HG02678 (cell line): ENCODE results near the gene PDE4D.
"Not testable (repeated sequence)": the region's sequence is repeated elsewhere in the genome, so short reads cannot be mapped to it uniquely, and the experiment has no call there.

Experiments used
- ATAC-seq: cut with Tn5 transposase; IDR thresholded peaks from one replicate; pipeline ENCODE4 v1.9.1; 2021; ENCODE audit warnings: mild to moderate bottlenecking, moderate library complexity; ENCODE audit not compliant: unreplicated experiment

Gene PDE4D

DNA sequence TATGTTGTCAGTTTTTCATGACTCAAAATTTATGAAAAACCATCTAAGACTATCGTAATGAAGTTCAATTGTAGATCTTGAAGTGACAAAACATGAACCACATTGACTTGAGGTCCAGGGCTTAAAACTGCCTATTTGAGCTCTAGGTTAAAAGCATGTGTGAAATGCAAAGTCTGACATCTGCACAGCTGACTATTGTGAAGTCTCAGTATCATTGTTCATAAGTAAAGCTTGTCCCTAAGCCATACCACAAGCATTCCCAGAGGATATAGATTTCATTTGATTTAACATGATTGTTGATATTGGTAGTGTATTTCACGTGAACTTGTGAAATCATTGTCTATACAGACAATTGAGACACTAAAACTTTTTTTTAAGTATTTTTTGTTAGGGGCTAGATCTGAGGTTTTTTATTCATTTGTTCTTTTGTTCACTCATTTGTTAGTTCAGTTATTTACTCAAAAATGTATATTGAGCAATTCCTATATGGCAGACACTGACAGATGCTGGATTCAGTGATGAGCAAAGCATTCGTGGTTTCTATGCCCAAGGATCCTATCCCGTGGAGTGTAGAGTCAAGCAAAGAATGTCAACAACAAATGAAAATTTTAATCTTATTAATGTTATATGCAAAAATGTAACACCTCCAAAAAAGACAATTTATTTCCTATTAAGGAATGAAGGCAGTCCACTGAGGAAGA, 825.4 kb downstream of the PDE4D start:
- ATAC-seq = no peak

DNA sequence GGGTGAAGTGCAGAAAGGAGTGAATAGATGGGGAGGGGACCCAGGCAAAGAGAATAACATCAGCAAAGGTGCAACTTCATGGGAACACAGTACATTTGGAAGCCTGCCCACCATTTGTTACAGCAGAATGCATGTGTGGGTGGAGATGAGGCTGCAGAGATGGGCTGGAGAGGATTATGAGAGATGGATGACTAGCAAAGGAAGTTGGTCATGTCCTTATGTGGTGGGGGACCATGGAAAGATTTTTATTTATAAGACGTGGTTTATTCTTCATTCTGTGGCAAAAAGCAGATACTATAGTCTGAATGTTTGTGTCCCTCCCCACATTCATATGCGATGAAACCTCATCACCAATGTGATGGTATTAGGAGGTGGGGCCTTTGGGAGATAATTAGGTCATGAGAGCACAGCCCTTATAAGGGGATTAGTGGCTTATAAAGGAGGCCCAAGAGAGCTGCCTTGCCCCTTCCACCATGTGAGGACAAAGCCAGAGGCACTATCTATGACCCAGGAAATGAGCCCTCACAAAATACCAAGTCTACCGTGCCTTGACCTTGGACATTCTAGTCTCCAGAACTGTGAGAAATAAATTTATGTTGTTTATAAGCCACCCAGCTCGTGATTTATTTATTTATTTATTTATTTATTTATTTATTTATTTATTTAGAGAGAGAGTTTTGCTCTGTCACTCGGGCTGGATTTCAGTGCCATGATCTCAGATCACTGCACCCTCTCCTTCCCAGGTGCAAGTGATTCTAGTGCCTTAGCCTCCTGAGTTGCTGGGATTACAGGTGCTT, 827.0 kb downstream of the PDE4D start:
- ATAC-seq = no peak

DNA sequence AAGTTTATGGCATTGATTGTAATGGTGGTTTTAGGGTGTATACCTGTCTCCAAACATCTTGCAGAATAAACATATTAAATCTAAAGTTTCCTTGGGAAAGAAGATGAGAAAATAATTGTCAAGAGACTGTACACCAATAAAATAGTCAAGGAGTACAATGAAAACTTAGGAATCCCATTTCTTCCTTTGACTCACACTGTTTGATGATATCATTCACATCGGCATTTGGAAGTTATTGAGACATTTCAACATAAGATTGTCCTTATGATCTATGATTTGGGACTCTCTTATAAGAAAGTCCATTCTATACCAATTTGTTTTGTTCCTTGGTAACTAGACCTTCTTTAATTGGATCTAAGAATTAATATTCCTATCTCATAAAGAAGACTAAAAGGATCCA, 828.0 kb downstream of the PDE4D start:
- no peak for ATAC-seq

DNA sequence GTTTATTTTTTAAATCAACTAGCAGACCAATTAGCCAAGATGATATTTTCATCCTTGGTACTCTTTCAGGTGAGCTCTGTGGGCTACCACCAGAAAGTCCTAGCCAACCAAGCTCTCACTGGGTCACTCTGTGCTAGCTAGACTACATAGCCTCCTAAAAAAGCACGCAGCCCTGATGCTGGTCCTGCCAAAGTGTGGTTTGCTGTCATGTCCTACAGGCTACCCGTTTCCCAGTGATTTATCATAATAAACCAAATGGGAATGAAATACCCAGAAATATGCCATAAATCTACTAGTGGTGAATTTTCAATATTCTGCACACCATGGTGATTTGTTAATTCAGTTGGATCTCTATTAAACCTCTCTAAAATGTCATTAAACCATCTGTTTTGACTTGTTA, 829.2 kb downstream of the PDE4D start:
- no peak for ATAC-seq

DNA sequence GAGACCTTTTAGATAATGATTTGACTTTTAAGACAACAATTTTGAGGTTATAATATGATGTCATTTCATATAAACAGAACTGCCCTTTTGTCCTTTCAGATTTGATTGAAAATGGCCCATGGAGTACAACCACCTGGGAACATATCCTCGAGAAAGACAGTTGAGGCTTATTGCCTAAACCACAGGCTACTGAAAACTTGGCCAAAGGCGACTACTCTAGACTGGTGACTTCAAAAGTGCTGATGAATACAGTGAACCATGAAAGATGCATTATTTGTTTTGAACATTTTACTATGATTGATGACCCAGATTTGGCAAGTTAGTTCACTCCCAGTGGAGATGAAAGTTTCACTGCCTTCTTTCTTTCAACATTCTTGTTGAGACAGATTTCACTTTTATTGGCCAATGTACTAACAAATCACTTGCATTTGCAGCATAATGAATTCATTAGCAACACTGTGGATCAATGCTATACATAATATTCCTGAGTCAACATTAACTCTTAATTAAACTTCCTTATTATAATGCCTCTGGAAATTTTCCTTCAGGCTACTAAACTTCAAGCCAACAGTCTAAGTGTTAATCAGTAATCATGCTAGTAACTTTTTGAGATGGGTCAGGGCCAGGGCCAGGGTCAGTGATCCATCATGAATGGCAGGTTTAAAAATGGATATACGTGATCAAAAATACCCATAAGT, 830.4 kb downstream of the PDE4D start:
- no peak for ATAC-seq

DNA sequence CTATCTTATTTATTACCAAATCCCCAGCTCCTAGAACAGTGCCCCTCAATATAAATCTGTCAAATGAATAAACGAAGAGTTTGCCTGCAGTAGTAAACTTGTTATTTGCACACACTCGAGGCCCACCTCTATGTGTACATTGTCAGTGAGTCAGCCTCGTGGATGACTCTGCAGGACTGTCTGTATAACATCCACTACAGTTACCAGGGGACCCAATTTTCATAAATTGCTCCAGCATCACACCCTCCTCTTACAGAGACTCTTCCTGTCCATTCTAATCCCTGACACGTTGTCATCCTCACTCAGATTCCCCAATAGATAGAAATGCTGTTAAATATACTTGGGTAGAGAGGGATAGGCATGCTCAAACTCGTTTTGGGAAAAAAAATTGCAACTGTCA, 832.1 kb downstream of the PDE4D start:
- ATAC-seq = no peak

DNA sequence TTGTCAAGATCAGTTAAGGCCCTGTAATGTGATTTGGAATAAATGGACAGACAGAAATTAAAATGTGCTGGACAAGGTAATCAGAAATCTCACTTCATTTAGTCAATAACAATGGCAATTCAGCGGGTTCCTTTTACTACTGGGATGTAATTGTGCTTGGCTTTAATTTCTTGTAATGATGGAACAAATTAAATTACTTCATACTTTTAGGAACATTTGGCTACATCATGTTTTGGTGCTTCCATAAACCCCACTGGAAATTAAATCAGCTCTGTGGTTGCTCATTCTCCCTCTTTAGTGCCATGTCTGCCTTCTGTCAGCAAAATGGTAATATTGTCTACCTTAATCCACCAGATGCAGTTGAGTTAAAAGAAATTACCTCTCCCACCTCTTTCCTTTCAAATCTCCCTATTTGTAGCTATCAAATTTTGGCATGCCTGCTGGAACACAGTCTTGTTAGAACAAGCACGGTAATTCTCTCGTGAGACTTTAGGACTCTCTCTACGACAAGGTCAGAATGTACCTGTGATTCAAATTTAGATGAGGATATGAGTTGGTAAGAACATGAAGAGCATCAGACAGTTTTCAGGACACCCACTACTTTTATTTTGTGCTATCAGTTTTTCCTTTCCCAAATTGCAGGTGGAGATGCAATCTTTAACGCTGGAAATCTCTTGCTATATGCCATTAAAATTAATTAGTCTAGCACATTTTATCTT, 834.4 kb downstream of the PDE4D start:
- ATAC-seq = no peak

DNA sequence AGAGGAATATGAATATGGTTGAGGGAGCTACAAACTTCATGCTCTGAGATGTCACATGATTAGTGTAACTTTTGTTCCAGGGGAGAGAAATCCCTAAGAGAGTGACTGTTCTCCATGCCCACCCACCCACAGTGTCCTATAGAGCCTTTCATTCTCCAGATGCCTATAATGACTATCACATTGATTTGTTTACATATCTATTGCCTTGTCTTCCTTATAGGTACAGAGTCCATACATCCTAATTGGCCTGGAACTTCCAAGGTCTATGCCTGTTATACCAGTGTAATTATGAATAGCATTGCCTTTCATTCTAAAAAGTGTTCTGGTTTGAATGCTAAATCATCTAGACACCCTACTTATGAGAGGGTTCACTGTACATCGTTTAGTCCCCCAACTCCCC, 835.3 kb downstream of the PDE4D start:
- no peak for ATAC-seq

DNA sequence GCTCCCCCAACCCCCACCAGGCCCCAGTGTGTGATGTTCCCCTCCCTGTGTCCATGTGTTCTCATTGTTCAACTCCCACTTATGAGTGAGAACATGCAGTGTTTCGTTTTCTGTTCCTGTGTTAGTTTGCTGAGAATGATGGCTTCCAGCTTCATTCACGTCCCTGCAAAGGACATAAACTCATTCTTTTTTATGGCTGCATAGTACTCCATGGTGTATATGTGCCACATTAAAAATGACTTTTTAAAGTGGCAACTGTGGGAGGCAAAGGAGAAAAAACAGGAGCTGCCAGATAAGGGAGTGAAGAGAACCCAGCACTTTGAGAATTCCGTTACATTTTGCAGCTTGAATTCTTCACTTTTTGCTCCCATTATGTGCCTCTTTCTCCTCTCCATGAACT, 836.9 kb downstream of the PDE4D start:
- ATAC-seq = not testable (repeated sequence)

DNA sequence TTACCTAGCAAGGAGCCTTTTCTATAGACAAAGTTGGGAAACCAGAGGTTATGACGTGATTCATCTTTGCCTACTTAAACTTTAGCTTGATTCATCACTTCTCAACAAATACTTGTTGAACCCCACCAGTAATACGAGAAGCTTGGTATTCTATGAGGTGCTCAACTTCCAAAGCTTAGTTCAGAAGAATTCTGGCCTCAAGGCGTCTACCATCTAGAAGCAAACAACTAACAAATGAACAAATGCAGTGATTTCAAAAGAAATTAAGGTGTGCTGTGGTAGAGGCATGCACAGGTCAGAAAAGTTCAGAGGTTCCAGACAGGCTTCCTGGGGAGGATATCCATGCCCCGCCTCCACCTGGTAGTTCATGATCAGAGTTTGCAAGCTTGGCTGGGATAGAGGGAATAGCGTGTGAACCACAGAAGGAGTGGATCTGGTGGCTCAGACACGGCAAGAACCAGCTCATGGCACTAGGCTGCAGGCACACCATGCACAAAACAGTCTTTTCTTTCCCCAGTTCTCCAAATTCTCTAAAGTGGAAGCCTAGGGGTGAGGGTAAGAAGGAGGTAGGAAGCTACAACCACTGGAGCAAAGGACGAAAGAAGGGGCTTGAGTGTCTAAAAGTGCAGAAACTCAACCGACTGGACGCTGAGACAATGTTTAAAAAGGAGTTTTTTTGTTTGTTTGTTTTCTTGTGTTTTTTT, 837.6 kb downstream of the PDE4D start:
- ATAC-seq = no peak

DNA sequence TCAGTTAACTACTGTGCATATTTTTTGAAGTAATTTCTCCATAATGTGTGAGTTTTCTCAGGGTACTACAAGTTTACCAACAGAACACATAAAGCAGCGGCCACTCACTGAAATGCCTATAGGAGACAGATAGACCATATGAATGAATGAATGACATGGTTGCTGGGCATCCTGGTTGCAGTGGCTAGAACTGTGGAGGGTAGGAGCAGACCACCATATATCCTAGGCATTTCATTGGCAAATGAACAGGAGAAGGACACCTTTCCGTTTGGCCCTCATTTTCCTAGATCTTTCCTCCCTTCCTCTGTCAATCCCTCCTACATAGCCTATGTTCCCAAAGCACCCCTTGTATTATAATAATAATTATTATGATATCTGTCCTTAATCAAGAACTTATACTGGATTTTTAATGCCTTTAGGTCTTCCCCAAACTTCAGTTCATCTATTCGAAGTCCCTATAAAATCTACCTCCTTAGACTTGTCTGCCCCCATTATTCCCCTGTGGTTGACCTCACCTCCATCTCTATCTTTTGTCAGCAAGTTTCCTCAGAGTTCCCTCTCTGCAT, 838.5 kb downstream of the PDE4D start:
- ATAC-seq = no peak

DNA sequence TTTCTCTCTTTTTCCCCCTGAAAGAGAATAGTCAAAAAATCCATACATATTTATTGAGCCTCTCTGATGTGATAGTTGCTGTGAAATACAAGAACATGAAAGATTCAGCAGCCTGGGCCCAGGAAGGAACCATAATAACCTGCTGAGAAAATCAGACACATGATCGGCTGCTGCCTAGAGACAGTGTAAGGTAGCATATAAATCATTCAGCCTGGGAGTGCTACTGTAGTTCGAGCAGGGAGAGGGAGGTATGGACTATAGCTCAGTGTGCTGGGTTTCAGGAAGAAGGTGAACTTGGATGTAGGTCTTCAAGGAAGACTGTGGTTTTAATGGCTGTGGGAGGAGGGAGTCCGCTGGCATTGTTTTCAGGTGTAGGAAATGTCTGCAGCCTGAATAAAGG, 841.6 kb downstream of the PDE4D start:
- ATAC-seq = no peak

DNA sequence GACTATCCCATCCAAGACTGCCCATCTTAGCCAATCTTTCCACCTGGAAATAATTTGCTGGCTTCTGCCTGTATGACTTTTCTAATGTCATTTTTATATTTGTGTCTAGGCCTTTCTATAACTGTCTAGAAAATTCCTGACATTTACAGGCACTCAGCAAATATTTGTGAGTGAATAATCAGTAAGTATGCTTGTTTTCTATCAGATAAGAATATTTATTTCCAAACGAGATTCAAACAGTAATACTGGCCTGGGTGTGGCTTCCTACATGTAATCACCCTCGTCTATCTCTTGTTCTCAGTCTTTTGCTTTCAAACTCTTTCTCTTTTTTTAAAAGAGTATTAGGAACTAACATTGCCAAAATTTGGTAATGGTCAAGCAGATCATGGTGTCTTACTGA, 844.4 kb downstream of the PDE4D start:
- ATAC-seq = no peak

DNA sequence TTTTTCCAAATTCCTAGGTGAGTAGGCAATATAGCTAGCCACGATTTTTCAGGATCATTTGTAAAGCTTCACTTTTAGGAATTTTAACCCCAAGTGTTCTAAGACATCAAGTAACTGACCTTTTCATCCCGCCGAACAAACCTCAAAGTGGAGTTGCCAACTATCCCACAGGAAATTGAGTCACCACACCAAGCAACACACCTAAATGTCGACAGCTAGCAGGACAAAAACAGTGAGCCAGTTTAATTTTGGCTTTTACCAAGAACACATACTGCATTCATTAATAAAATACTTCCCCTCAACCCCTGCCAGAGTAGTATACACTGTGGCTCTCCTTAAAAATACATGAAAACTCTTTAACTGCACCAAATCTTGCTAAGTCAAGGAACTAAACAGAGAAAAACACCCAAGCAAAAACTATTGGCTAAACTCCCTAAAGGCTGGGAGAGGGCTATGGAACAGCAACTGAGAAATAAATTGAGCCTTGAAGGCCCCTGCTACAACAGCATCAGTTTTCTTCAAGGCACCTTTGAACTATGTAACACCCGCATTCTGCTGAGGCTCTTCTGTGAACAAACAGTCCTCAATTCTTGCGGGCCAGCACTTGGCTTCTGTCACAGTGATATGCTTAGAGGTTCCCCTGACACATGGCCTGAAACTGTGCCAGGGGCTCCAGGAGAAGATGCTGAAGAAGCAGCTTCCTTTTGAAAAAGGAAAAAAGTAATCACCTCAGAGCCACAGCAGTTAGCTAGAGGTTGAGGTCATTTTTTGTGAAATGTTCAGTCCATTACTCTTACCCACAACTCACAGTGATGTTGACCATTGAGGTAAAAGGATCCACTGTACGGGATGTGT, 851.1 kb downstream of the PDE4D start:
- no peak for ATAC-seq

DNA sequence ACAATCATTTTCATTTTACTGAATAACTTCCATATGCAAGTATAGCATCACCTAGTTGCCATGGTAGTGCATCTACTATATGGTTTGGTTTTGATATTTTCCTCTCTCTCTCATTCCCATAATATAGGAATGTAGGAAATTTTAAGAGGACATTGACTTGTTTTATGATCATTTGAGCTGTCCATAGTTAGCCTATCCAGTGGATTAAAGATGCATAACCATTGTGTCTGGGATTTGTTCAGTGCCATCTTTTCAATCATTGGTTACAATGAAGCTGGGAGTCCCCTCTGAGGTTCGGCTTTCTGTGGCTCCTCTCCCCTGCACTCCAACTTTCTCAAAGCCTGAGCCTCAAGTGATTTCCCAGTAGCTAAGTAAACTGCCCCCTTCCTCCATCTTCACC, 852.2 kb downstream of the PDE4D start:
- ATAC-seq = no peak

DNA sequence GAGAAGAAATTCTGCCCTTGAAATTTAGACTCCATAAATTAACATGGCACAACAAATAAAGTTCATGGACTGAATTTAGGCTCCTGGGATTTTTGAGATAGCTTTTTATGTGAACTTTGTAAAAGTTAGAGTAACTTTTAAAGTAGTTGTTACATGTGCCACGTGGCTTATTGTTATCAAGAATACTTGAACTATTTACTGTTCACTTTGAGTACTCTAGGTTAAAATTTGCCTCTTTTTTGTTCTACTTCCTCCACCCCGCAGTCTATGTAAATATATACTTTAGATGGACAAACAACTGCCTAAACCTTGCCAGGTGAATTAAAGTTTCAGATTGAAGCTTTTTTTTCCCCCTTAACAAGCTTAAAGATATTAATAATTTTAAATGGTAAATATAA, 852.7 kb downstream of the PDE4D start:
- no peak for ATAC-seq

DNA sequence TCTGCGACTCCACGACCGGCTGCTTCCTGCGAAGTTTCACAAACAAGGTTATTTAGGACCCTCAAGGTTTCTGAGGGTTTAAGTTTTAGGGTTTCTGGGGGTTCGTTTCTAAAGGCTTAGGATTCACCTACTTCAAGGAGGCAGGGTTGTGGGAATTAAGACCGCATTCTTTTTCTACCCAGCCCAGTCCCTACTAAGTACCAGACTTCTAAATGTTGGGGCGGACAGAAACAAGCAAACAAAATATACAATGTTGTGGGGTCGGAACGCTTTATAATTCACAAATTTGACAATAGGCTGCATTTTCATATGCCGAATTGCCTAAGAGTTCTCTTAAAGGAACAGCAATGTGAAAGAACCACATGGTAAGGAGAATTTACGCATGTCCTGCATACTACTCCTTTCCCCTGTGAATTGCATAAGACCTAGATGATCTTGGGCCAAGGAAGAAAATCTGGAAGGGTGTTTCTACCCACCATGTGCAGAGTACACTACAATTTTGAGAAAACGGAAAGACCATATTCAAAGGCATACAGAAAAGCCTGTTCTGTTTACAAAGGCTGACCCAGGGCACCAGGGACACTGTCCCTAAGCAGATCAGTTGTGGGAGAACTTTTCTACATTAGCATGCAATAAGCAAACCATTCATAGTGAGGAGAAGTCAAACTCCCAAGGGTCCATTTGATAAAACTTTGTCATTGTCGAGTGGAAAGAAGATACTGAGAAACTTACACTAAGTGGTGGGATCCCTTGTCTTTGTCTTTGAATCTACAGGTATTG, 853.3 kb downstream of the PDE4D start:
- no peak for ATAC-seq

DNA sequence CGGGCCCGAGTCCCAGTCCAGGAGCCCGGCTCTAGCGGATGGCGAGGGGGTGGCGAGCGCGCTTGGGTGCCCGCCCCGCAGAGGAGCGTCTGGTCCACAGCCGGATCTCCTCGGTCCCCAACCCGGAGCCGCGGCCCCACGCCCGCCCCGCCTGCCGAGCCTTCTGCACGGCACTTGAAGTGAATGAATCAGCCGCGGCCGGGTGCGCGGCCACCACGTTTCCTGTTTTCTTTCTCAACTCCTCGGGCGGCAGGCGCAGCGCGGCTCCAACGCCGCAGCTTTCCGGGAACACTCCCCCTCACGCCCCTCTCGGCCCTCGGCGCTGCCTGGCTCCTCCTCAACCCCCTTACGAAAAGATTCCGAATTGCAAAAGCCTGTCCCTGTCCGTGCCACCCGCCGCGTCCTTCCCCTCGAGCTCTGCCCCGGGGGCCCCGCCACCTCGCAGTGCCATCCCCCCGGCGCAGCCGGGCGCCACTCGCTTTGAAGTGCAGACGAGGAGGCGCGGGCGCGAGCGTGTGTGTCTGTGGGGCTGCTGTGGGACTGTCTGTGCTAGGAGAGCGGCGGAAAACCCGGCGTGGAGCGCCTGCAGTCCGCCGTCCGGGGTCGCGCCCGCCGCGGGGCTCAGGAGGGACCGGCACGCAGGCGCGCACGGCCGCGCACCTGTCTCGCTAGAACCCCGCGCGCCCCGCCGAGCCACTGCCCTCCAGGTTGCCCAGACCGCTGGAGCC, 854.1 kb downstream of the PDE4D start:
- peak; percentile 73 for ATAC-seq
